NCI-H748 (cell line): ENCODE results near the gene KCND2.

Experiments used
- DNase-seq: peaks from one replicate; lab custom pipeline; 2025; ENCODE audit not compliant: unreplicated experiment; lab: John Stamatoyannopoulos, UW

Gene KCND2

GRCh38 chr7:120405652-120406051 lies 132.7 kb downstream of the KCND2 start:
- DNase-seq, result no peak

DNA sequence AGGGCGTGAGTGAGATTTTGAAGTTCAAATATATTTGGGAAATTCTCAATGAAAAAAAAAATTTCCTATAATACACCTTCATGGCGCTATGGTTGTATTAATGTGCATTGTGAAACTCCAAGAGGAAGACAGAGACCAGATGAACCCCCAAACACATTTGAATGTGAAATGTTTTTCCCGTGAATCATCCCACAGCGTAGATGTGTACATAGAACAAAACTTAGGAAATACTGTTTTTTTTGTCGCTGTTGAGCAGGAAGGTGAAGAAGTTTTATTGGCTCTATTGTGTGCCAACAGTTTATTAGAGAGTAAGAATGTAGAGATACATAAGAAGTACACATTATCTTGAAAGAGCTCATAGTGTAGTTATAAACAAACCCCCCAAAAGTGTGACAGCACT lies 134.0 kb downstream of the KCND2 start:
- no peak for DNase-seq

DNA sequence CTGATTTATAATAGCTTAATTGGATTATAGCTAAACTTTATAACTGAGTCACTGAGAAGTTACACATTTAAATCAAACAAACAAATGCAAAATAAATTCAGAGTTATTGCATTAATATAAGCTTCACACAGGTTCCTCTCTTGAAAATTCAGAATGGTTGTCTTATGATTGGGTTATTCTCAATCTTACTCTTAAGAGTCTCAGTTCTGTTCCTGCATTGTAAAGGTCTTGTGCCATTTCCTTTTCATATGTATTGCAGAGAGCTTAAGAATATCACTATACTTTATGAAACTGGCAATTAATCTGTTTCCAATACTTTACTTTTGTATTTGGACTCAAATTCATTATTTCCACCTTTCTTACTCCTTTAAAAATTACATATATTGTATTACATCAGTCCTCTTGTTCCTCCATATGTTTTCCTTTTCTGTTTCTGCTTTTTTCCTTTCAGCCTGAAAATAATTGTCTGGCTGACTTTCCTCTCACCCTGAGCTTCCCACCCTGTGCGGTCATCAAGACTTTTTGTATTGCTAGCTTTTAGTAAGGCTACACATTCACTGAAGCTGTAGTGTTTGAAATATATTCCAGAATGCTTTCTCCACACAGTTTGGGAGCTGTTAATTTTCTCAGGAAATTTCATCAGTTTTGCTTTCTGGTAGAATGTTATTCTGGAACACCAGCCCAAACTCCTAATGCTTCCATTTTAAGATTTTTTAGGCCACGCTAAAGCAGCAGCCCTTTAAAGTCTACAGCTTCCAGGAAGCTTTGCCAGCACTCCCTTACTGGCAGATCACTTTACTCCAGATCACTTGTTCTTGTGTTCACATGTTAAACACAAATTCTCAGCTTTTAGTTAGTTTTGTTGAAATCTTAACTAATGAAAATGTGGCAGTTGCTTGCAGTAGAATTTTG lies 139.4 kb downstream of the KCND2 start:
- no peak for DNase-seq

GRCh38 chr7:120413164-120413563 lies 140.2 kb downstream of the KCND2 start:
- no peak for DNase-seq

- no peak for DNase-seq
Observed at GRCh38 chr7:120417244-120417979, 144.4 kb downstream of the KCND2 start.

GRCh38 chr7:120421151-120421651 lies 148.2 kb downstream of the KCND2 start:
- peak; percentile 12 for DNase-seq

DNA sequence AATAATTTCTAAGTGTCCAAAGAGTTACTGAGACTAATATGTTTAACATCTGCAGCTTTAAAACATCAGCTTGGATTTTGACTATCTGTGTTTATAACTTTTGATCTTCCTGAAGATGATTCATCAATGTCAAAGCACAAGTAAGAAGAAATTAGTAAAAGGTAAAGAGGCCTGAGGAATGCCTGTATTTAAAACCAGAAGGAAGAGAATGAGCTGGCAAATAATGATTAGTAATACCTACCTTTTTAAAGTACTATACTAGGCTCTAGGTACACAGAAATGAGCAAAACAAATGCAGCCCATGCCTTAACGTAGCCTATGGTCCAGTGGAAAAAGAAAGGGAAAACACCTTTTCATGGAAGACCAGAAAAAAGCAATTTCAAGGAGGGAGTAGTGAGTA lies 158.0 kb downstream of the KCND2 start:
- no peak for DNase-seq

- no peak for DNase-seq
Observed at GRCh38 chr7:120436487-120437060, 163.6 kb downstream of the KCND2 start.

GRCh38 chr7:120441850-120442249 lies 168.9 kb downstream of the KCND2 start:
- no peak for DNase-seq

- no peak for DNase-seq
Observed at GRCh38 chr7:120442838-120443237, 169.9 kb downstream of the KCND2 start.

DNA sequence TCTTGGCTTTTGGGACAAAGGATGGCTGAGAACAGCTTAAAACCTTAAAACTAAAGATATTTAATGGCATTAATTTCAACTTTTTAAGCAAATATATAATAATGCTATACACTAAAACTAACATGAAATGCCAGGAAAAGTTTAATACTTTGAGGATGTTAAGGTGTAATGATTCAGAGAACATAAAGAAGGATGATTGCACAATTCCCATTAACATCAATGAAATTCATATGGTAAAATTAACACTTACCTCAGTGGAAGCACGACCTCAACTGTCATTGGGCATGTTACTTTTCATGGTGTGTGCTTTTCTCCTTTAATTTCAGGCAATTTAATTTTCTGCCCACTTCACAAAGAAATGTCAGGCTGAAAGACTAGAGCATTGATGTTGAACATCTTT lies 171.7 kb downstream of the KCND2 start:
- DNase-seq, result no peak

DNA sequence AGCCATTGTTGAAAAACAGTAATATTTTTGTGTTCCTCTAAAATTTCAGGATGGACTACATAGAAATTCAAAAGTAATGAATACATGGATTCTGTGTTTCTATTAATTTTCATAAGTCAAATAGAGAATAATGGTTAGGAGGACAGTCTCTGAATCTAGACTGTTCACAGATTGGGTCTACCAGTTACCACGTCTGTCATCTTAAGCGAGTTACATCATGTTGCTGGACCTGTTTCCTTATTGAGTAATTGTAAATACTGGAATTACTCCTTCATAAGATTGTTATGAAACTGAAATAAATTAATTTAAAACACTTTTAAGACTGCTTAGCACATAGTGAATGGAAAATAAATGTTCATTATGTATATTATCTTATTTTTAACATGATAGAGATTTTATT lies 172.3 kb downstream of the KCND2 start:
- no peak for DNase-seq

DNA sequence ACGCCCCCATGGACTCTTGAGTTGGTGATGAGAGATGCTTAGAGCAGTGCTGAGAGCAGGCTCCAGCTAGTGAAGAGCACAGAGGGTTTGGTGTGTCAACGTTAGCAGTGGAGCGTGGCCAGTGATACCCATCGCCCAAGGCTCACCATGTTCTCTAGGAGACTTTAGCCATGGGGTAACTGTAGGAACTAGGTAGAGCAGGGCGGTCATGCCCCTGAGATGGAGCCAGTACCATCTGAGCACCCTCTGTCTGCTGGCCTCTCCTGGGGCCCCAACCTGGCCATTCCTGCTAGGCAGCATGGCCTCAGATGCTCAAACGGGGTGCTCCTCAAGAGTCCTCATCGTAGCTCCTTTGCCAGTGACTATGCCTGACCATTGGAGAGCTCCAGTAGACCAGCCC lies 179.7 kb downstream of the KCND2 start:
- no peak for DNase-seq

- DNase-seq, result no peak
Observed at GRCh38 chr7:120456699-120457098, 183.7 kb downstream of the KCND2 start.

GRCh38 chr7:120460949-120461348 lies 188.0 kb downstream of the KCND2 start:
- DNase-seq, result peak; percentile 15

- DNase-seq, result no peak
Observed at GRCh38 chr7:120462991-120463390, 190.0 kb downstream of the KCND2 start.

DNA sequence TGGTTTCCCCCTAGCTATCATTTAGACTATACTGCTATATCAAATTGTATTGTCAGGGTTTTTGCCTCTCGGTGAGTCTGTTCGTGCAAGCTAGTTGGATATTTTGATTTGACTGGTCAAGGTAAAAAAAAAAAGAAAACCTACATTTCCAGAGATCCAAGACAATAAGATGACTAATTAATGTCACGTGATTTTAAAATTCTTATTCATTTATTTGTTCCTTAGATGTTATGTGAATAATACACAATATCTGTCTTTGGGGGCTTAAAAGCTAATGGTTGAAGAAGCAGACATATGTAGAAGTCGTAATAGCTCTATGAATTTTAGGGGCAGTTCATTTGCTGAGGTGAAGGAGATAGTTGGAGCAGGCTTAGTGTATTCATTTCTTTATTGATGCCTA lies 191.1 kb downstream of the KCND2 start:
- DNase-seq, result no peak

DNA sequence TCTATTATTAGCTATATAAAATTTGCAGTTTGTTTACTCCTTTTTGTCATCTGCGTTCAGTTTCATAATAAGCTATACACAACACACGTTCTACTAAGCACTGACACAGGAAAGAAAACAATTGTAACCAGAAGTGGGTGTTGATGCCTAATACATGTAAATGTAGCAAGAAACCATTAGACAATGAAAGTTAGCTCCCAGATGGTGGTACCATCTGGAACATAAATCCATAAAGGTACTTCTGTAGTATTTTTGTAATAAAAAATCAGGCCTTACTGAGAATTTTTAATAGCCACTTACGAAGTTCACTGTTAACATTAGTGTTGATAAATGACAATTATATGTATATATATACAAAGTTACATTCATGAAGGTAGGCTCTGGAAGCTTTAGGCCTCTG lies 194.7 kb downstream of the KCND2 start:
- DNase-seq, result no peak

GRCh38 chr7:120468611-120469010 lies 195.6 kb downstream of the KCND2 start:
- DNase-seq, result no peak

GRCh38 chr7:120472892-120473291 lies 199.9 kb downstream of the KCND2 start:
- DNase-seq, result no peak

DNA sequence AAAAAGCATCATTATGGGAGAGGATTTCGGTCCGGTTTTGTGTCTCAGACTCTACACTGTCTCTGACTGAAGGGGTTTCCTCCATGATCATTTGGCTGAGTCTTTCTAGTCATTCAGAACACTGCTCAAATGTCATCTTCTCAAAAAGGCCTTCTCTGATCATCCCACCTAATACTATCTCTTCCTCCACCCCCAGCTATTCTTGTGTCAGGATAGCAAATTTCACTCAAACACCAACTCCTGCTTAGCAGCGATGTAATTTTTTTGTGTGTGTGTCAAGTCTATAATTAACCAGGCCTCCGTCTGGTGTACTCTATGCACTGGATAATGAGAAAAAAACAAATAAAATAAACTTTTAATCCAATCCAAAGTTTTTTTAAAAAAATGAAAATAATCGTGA lies 200.4 kb downstream of the KCND2 start:
- DNase-seq, result no peak

DNA sequence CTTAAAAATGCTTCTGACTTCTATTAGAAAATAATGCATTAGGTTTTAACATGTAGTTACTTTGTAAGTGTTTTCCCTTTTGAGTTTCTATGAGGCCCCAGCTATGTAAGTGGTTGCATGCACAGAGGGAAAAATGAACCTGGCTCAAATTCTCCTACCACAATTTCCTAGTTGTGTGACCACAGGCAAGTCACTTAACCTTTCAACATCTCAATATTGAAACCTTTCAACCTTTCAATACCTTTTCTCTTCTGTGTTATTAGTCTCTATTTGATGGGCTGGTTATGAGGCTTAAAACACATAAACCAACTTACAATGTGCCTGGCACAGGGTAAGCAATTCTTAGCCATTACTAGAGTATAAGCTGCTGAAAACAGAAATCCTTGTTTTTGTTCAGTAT lies 203.0 kb downstream of the KCND2 start:
- DNase-seq, result no peak
